HCT116 (cell line): Measurements from ENCODE around the gene RCC2. TPM values are rescaled to one million over a fixed set of nuclear protein-coding genes. Genes with fewer than 3 reads are reported as not detected.
"Not testable (repeated sequence)": the region's sequence is repeated elsewhere in the genome, so short reads cannot be mapped to it uniquely, and the experiment has no call there.

ENCODE experiments used
- ATAC-seq: fragments of 200-7000 bp; cut with Tn5 transposase; 2 replicates; pipeline ENCODE4 v1.9.1; 2020; ENCODE audit warnings: mild to moderate bottlenecking, moderate library complexity
- BruUV-seq: library from RNA; stranded (reverse); fragments of 400-500 nt; replicated peaks from 2 replicates; lab custom pipeline; 2021; lab: Mats Ljungman, UMichigan
- CTCF ChIA-PET: fragments of 300-600 bp; sonication (Branson Sonifier 250); formaldehyde crosslinking; loops from one replicate; lab custom pipeline; 2021; ENCODE audit warnings: antibody characterized with exemption; lab: Charles Lee
- POLR2A ChIA-PET: fragments of 300-600, 350-600 bp; sonication (Branson Sonifier 250); formaldehyde crosslinking; loops from one replicate; lab custom pipeline; 2021; ENCODE audit warnings: antibody characterized with exemption; lab: Charles Lee
- RAD21 ChIA-PET, 2 experiments: fragments of 300-600 bp; sonication (Branson Sonifier 250); formaldehyde crosslinking; loops; one replicate each; lab custom pipeline; 2023; ENCODE audit warnings: low total read pairs in 2 of 2; ENCODE audit not compliant: uncharacterized antibody in 2 of 2, unreplicated experiment in 2 of 2, low non-redundant PET in 1 of 2; lab: Charles Lee
- DNase-seq: peaks from one replicate; pipeline ENCODE4 v3.0.0-alpha.2; 2010; ENCODE audit warnings: low read depth, low spot score
- H2AFZ ChIP-seq: fragments of 200-600 bp; shearing (Covaris generic), sonication (generic); 2 replicates; pipeline ENCODE4 v1.6.1; 2017; ENCODE audit warnings: low read depth, mixed run types, mixed read lengths, antibody characterized with exemption, low read length; ENCODE audit not compliant: poor library complexity, severe bottlenecking
- H3K27ac ChIP-seq: 2 replicates; pipeline ENCODE4 v1.5.1; 2012; ENCODE audit warnings: low read depth, low read length
- H3K27me3 ChIP-seq: fragments of 200-600 bp; sonication (generic); 2 replicates; pipeline ENCODE4 v1.6.1; 2016; ENCODE audit warnings: mixed run types, low read length, mixed read lengths; ENCODE audit not compliant: insufficient read depth
- H3K36me3 ChIP-seq, 2 experiments: fragments of 200-500 bp in 1 of 2; fragments of 200-600 bp in 1 of 2; sonication (Bioruptor generic) in 1 of 2; sonication (generic) in 1 of 2; 2 replicates each; pipeline versions ENCODE4 v1.5.1 to v1.6.1; 2014 to 2016; ENCODE audit warnings: low read length in 2 of 2, inconsistent platforms in 1 of 2, mixed read lengths in 1 of 2, mixed run types in 1 of 2; ENCODE audit not compliant: insufficient read depth in 2 of 2, control insufficient read depth in 1 of 2
- H3K4me1 ChIP-seq, 2 experiments: fragments of 200-600 bp in 1 of 2; sonication (generic) in 1 of 2; 2 replicates each; pipeline versions ENCODE4 v1.5.1 to v1.6.1; 2012 to 2017; ENCODE audit warnings: low read length in 2 of 2, inconsistent platforms in 1 of 2, mild to moderate bottlenecking in 1 of 2, mixed read lengths in 1 of 2, mixed run types in 1 of 2, moderate library complexity in 1 of 2; ENCODE audit not compliant: insufficient read depth in 2 of 2, control insufficient read depth in 1 of 2
- H3K4me2 ChIP-seq: fragments of 200-600 bp; sonication (generic); 2 replicates; pipeline ENCODE4 v1.6.1; 2017; ENCODE audit warnings: mixed run types, low read length, mixed read lengths
- H3K4me3 ChIP-seq, 2 experiments: fragments of 200-600 bp in 1 of 2; sonication (generic) in 1 of 2; replicated peaks in 1 of 2; 2 replicates each; pipeline ENCODE4 v1.5.1; 2011 to 2016; ENCODE audit warnings: low read length in 2 of 2, control low read depth in 1 of 2, low read depth in 1 of 2, mild to moderate bottlenecking in 1 of 2, mixed read lengths in 1 of 2, mixed run types in 1 of 2
- H3K79me2 ChIP-seq: fragments of 200-600 bp; sonication (generic); 2 replicates; pipeline ENCODE4 v1.6.1; 2017; ENCODE audit warnings: mild to moderate bottlenecking, mixed run types, low read length, moderate library complexity, mixed read lengths; ENCODE audit not compliant: insufficient read depth
- H3K9ac ChIP-seq: fragments of 200-600 bp; sonication (generic); 2 replicates; pipeline ENCODE4 v1.6.1; 2016; ENCODE audit warnings: low read length, mixed read lengths
- H3K9me2 ChIP-seq: fragments of 200-600 bp; sonication (generic), shearing (Covaris generic); 2 replicates; pipeline ENCODE4 v1.6.1; 2017; ENCODE audit warnings: mixed run types, mild to moderate bottlenecking, moderate library complexity; ENCODE audit not compliant: insufficient read depth
- H3K9me3 ChIP-seq, 2 experiments: fragments of 200-500 bp in 1 of 2; fragments of 200-600 bp in 1 of 2; sonication (Bioruptor generic) in 1 of 2; sonication (generic) in 1 of 2; 2 replicates each; pipeline ENCODE4 v1.6.1; 2014 to 2017; ENCODE audit warnings: low read length in 2 of 2, mixed read lengths in 2 of 2, inconsistent platforms in 1 of 2, low read depth in 1 of 2, mild to moderate bottlenecking in 1 of 2, mixed run types in 1 of 2, moderate library complexity in 1 of 2; ENCODE audit not compliant: control insufficient read depth in 1 of 2, insufficient read depth in 1 of 2
- H4K20me1 ChIP-seq: fragments of 200-600 bp; sonication (generic), shearing (Covaris generic); 2 replicates; pipeline ENCODE4 v1.6.1; 2017; ENCODE audit warnings: mixed run types, mild to moderate bottlenecking, moderate library complexity; ENCODE audit not compliant: insufficient read depth
- CTCF ChIP-seq, 3 experiments: fragments of 200-600 bp in 1 of 3; sonication (generic) in 1 of 3; IDR thresholded peaks in 2 of 3; conservative IDR thresholded peaks in 1 of 3; 2 replicates each; pipeline ENCODE4 v1.5.1; 2012 to 2017; ENCODE audit warnings: low read depth in 2 of 3, low read length in 2 of 3, antibody characterized with exemption in 1 of 3, borderline replicate concordance in 1 of 3, control low read depth in 1 of 3, mild to moderate bottlenecking in 1 of 3, mixed read lengths in 1 of 3, mixed run types in 1 of 3, moderate library complexity in 1 of 3; ENCODE audit not compliant: insufficient read depth in 1 of 3
- RAD21 ChIP-seq: IDR thresholded peaks from 2 replicates; pipeline ENCODE4 v1.6.1; 2012; ENCODE audit warnings: low read depth, mild to moderate bottlenecking
- SIN3A ChIP-seq: IDR thresholded peaks from 2 replicates; pipeline ENCODE4 v1.6.1; 2012; ENCODE audit warnings: low read depth
- intact Hi-C: fragments of 100-400 bp; cut with micrococcal nuclease; formaldehyde crosslinking; loops from 2 replicates; pipeline ENCODE4 v1.10.0; 2022
- total RNA-seq: library from RNA; stranded (reverse); gene quantifications from one replicate; pipeline ENCODE4 v1.2.1, GENCODE V29; 2021; ENCODE audit not compliant: unreplicated experiment

RCC2 gene
- total RNA-seq, 1 experiment from 2014 or later: 178 TPM

- Histone ChIP-seq H3K27me3 (no peaks in the 10 kb centered on the region), H3K9ac (no peak overlapping the region), H3K9me3 (no peaks in the 10 kb centered on the region), H3K4me1 (peaks cover 17 to 37% of the 10 kb centered on the region in 2 experiments), H3K4me2 (no peak overlapping the region), H3K9me2 (no peaks in the 10 kb centered on the region), H3K79me2 (no peaks in the 10 kb centered on the region), H2AFZ (no peak overlapping the region), H3K27ac (no peak overlapping the region), H3K36me3 (no peaks in the 10 kb centered on the region), H3K4me3 (no peak overlapping the region)
- no TSS peak for BruUV-seq
- ChIA-PET CTCF (interaction anchor here (0.7 kb wide), 1 partner anchor 137 kb away, joined by 3 read pairs; no protein-coding TSS in a partner anchor), POLR2A (no interaction called here)
- no peak for DNase-seq
- TF ChIP-seq RAD21 (peak; percentile 76), CTCF (IDR thresholded peaks at IDR 0.05 in 2 of 3, conservative IDR thresholded peaks at IDR 0.05 in 1 of 3; ENCODE audit: borderline replicate concordance in 1 of 3, insufficient read depth in 1 of 3, low read depth in 2 of 3, low read length in 2 of 3) (peak; percentile 50 to 59 (median 54)), SIN3A (no peak)
- TF ChIP-seq, all 23 proteins: peak for 2
- RAD21 ChIA-PET: no interaction called here
- ATAC-seq: peak; percentile 54
- no peaks in the 10 kb centered on the region for H4K20me1 ChIP-seq
- intact Hi-C loops: loop anchor here (1.0 to 10.0 kb wide), 2 partner anchors 65 to 430 kb away; partner anchors contain the start of gene SDHB
Observed at GRCh38 chr1:17485281-17485680, 45.8 kb upstream of the RCC2 start.

GRCh38 chr1:17481981-17482380 is 42.5 kb upstream of the RCC2 start:
- POLR2A ChIA-PET, ATAC-seq, H3K36me3 ChIP-seq, H3K27ac ChIP-seq, BruUV-seq, H2AFZ ChIP-seq, CTCF ChIA-PET, H4K20me1 ChIP-seq, H3K79me2 ChIP-seq, H3K4me3 ChIP-seq, H3K4me2 ChIP-seq, H3K9me3 ChIP-seq, RAD21 ChIA-PET, H3K9me2 ChIP-seq, H3K9ac ChIP-seq, DNase-seq, H3K27me3 ChIP-seq: not testable (repeated sequence)
- intact Hi-C loops: loop anchor here (10.0 kb wide), 1 partner anchor 427 kb away; the partner anchor contains the start of gene SDHB
- H3K4me1 ChIP-seq: peaks cover 5 to 17% of the 10 kb centered on the region in 2 experiments
